PFSK-1 (cell line): ENCODE measurements around the gene SNX17.
A peak's percentile ranks its signal among the peaks of the same experiment; 100 is the strongest.

Source experiments
- FOXP2 ChIP-seq: optimal IDR thresholded peaks from 2 replicates; pipeline ENCODE3; 2011; ENCODE audit warnings: borderline replicate concordance, control low read depth, inconsistent platforms; ENCODE audit not compliant: insufficient read depth; ENCODE audit errors: extremely low read length, extremely low read depth
- POLR2AphosphoS5 ChIP-seq: IDR thresholded peaks from 2 replicates; pipeline ENCODE4 v1.6.1; 2012; ENCODE audit warnings: low read depth, mild to moderate bottlenecking, control low read depth, low read length, moderate library complexity
- REST ChIP-seq, 2 experiments: IDR thresholded peaks; 2 replicates each; pipeline versions ENCODE4 v1.6.1 to v1.8.0; 2011 to 2012; ENCODE audit warnings: low read depth in 2 of 2, low read length in 2 of 2, control low read depth in 1 of 2, inconsistent platforms in 1 of 2, mild to moderate bottlenecking in 1 of 2, moderate library complexity in 1 of 2; ENCODE audit not compliant: insufficient read depth in 1 of 2
- SIN3A ChIP-seq: IDR thresholded peaks from 2 replicates; pipeline ENCODE4 v1.6.1; 2012; ENCODE audit warnings: mild to moderate bottlenecking, low read length, moderate library complexity, borderline replicate concordance; ENCODE audit not compliant: insufficient read depth

DNA sequence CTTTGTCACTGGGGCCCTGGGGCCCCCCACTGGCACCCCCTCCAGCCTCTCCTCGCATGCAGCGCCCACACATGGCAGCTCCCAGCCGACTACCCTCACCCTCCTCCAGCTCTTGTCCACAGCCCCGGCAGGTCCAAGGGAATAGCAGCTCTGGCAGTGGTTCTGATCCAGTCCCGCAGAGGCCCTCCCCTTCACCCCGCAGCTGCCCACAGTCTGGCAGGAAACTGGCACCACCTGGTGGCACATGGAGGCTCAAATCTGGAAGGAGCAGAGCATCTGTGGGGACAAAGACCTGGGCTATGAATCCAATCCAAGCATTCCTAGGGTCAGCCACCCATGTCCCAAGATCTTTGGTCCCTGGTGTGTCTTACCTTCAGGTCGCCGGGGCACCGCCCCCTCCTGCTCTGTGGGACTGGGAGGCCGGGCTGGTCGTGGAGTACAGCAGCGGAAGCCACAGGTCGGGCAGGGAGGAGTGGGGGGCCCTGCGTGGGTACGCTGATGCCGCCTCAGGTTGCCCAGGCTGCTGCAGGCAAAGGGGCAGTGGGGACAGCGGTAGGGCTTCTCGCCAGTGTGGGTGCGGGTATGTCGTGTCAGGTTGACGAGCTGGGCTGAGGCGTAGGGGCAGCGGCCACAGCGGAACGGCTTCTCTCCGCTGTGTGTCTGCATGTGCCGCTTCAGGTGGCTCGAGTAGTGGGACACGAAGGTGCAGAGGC is 7.8 kb downstream of the SNX17 start:
- TF ChIP-seq SIN3A: no peak
- TF ChIP-seq POLR2AphosphoS5: peak; percentile 14; the same call in 1 of the 2 replicates
- no peak for TF ChIP-seq REST (IDR thresholded peaks at IDR 0.05; ENCODE audit: insufficient read depth in 1 of 2, low read depth in 2 of 2, low read length in 2 of 2)
- TF ChIP-seq FOXP2: no peak
